Measurements from ENCODE around the gene SOX13. TPM values are rescaled to one million over a fixed set of nuclear protein-coding genes. Genes with fewer than 3 reads are reported as not detected.
A peak's percentile ranks its signal among the peaks of the same experiment; 100 is the strongest.

SOX13 gene
- total RNA-seq, 1 donor from 2014 or later, result 4.7 TPM

- no peaks in the 10 kb centered on the region for H3K9me3 ChIP-seq (ENCODE audit: control insufficient read depth in 3 of 3, low read length in 3 of 3)
- no peak overlapping the region for H3K27ac ChIP-seq (ENCODE audit: low read depth, low read length)
- H3K4me1 ChIP-seq (ENCODE audit: control insufficient read depth in 3 of 3, insufficient read depth in 3 of 3, low read length in 3 of 3), result peaks cover 21 to 40% (median 31%) of the 10 kb centered on the region in 3 donors
- no peak overlapping the region for H3K4me3 ChIP-seq (ENCODE audit: low read length in 3 of 3)
- H3K36me3 ChIP-seq (ENCODE audit: control insufficient read depth in 3 of 3, insufficient read depth in 3 of 3, low read length in 3 of 3), result peaks cover 20 to 27% (median 25%) of the 10 kb centered on the region in 3 donors
- no peak overlapping the region for H3K9ac ChIP-seq (ENCODE audit: low read depth in 1 of 3, low read length in 3 of 3)
- H3K27me3 ChIP-seq (ENCODE audit: control insufficient read depth in 3 of 3, insufficient read depth in 3 of 3, low read length in 3 of 3), result no peaks in the 10 kb centered on the region
These were observed 54.8 kb downstream of the SOX13 start for GRCh38 chr1:204127597-204128242.

- Histone ChIP-seq H3K9me3 (ENCODE audit: control insufficient read depth in 3 of 3, low read length in 3 of 3) (no peaks in the 10 kb centered on the region), H3K4me1 (ENCODE audit: control insufficient read depth in 3 of 3, insufficient read depth in 3 of 3, low read length in 3 of 3) (peaks cover 21 to 38% (median 31%) of the 10 kb centered on the region in 3 donors), H3K9ac (ENCODE audit: low read depth in 1 of 3, low read length in 3 of 3) (no peak overlapping the region), H3K27me3 (ENCODE audit: control insufficient read depth in 3 of 3, insufficient read depth in 3 of 3, low read length in 3 of 3) (no peaks in the 10 kb centered on the region), H3K36me3 (ENCODE audit: control insufficient read depth in 3 of 3, insufficient read depth in 3 of 3, low read length in 3 of 3) (peaks cover 12 to 20% (median 18%) of the 10 kb centered on the region in 3 donors), H3K27ac (ENCODE audit: low read depth, low read length) (no peak overlapping the region), H3K4me3 (ENCODE audit: low read length in 3 of 3) (no peak overlapping the region)
These were observed 55.6 kb downstream of the SOX13 start for GRCh38 chr1:204128464-204128963.

DNA sequence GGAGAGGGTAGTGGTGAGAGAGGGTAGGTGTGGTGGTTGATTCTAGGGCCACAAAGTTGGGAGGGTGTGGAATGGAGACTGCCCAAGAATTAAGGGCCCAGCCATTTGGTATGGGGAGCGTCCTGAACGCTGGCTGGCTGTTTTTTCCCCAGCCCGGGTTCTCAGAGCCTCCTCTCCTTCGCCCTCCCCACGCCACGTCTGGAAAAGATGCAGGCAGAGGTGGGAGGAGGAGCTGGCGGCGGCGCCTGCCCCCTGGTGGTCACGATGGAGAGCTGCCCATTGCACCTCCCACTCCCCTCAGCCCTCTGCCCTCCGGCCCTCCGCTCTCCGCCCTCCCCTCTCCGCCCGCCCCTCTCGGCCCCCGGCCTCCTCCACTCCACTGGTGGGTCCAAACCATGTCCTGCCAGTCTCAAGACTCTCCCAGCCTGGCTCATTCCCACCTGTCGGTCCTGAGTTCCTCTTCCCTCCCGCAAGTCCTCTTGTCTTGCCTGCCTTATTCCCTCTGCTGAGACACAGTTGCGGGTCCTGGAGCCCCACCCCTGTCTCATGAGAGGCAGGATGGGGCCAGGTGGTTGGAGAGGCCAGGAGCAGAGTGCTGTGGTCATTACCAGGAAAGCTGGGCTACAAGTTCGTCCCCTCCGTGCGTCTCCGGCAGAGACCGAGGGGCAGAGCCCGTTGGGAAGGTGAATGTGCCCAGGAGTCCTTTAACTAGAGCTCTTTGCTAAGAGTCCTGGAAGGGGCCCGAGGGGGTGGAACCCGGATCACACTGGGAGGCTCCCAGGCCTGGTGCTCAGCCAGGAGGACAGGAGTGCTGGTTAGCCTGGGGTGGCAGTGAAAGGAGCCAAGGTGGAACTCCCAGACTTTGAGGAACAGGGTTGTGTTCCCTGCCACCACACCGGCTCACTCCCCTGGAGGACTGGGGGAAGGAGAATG, 56.3 kb downstream of the SOX13 start:
- Histone ChIP-seq H3K4me1 (ENCODE audit: control insufficient read depth in 3 of 3, insufficient read depth in 3 of 3, low read length in 3 of 3) (peaks cover 21 to 38% (median 31%) of the 10 kb centered on the region in 3 donors), H3K27ac (ENCODE audit: low read depth, low read length) (no peak overlapping the region), H3K9ac (ENCODE audit: low read depth in 1 of 3, low read length in 3 of 3) (peak overlapping the region; percentile 64 to 82 (median 74)), H3K4me3 (ENCODE audit: low read length in 3 of 3) (peak overlapping the region; percentile 58 to 66 (median 64)), H3K27me3 (ENCODE audit: control insufficient read depth in 3 of 3, insufficient read depth in 3 of 3, low read length in 3 of 3) (no peaks in the 10 kb centered on the region), H3K36me3 (ENCODE audit: control insufficient read depth in 3 of 3, insufficient read depth in 3 of 3, low read length in 3 of 3) (peaks cover 7 to 17% (median 14%) of the 10 kb centered on the region in 3 donors), H3K9me3 (ENCODE audit: control insufficient read depth in 3 of 3, low read length in 3 of 3) (no peaks in the 10 kb centered on the region)

- Histone ChIP-seq H3K27me3 (ENCODE audit: control insufficient read depth in 3 of 3, insufficient read depth in 3 of 3, low read length in 3 of 3) (no peaks in the 10 kb centered on the region), H3K9me3 (ENCODE audit: control insufficient read depth in 3 of 3, low read length in 3 of 3) (no peaks in the 10 kb centered on the region), H3K4me1 (ENCODE audit: control insufficient read depth in 3 of 3, insufficient read depth in 3 of 3, low read length in 3 of 3) (peaks cover 21 to 38% (median 31%) of the 10 kb centered on the region in 3 donors), H3K36me3 (ENCODE audit: control insufficient read depth in 3 of 3, insufficient read depth in 3 of 3, low read length in 3 of 3) (peaks cover 0 to 14% (median 12%) of the 10 kb centered on the region in 3 donors), H3K9ac (ENCODE audit: low read depth in 1 of 3, low read length in 3 of 3) (no peak overlapping the region), H3K4me3 (ENCODE audit: low read length in 3 of 3) (no peak overlapping the region), H3K27ac (ENCODE audit: low read depth, low read length) (no peak overlapping the region)
These were observed 57.3 kb downstream of the SOX13 start for GRCh38 chr1:204130178-204130577.

DNA sequence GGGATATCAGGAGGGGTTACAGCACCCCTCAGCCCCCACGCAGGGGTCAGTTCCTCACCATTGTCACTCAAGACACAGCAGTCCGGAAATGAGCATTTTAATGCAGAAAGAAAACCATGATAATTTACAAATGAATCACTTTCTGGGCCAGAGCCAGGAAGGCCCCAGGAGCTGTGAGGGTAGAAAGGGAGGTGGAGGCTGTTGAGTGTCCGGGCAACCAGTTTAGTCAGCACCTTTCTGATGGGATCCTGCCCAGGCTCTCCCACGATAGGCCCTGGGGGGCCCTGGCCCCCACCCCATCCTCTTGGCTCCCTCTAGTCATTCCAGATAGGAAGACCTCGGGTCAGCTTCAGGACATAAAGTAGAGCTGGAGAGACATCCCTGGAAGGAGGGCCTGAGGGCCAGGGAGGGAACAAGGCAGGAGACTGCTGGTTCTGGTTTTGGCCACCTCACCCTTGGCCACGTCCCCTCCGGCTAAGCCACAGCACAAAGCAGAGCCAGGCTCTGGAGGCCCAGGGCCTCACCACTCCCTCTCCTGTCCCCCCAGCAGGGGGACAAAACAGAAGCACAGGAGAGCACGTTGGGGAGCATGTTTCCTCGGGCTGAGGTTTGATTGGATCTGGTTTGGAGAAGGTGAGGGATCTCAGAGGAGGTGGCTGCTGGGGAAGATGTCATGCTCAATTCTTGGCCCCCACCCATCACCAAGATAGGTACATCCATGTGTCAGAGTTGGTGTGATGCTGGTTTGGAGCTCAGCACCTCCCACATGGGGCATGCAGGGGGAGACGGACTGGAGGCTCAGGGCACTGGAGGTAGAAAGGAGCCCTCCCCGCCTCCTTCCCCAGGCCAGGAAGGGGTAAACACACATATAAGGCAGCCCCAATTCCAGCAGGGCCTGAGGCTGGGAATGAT, 58.3 kb downstream of the SOX13 start:
- no peaks in the 10 kb centered on the region for H3K9me3 ChIP-seq (ENCODE audit: control insufficient read depth in 3 of 3, low read length in 3 of 3)
- no peak overlapping the region for H3K9ac ChIP-seq (ENCODE audit: low read depth in 1 of 3, low read length in 3 of 3)
- H3K4me3 ChIP-seq (ENCODE audit: low read length in 3 of 3), result no peak overlapping the region
- H3K4me1 ChIP-seq (ENCODE audit: control insufficient read depth in 3 of 3, insufficient read depth in 3 of 3, low read length in 3 of 3), result peaks cover 18 to 33% (median 29%) of the 10 kb centered on the region in 3 donors
- H3K27ac ChIP-seq (ENCODE audit: low read depth, low read length), result peak overlapping the region; percentile 25
- H3K27me3 ChIP-seq (ENCODE audit: control insufficient read depth in 3 of 3, insufficient read depth in 3 of 3, low read length in 3 of 3), result no peaks in the 10 kb centered on the region
- H3K36me3 ChIP-seq (ENCODE audit: control insufficient read depth in 3 of 3, insufficient read depth in 3 of 3, low read length in 3 of 3), result peaks cover 0 to 5% (median 5%) of the 10 kb centered on the region in 3 donors

- H3K4me1 ChIP-seq (ENCODE audit: control insufficient read depth in 3 of 3, insufficient read depth in 3 of 3, low read length in 3 of 3), result peaks cover 12 to 26% (median 22%) of the 10 kb centered on the region in 3 donors
- no peak overlapping the region for H3K27ac ChIP-seq (ENCODE audit: low read depth, low read length)
- no peak overlapping the region for H3K4me3 ChIP-seq (ENCODE audit: low read length in 3 of 3)
- H3K9me3 ChIP-seq (ENCODE audit: control insufficient read depth in 3 of 3, low read length in 3 of 3), result no peaks in the 10 kb centered on the region
- peaks cover 0 to 2% (median 0%) of the 10 kb centered on the region in 3 donors for H3K36me3 ChIP-seq (ENCODE audit: control insufficient read depth in 3 of 3, insufficient read depth in 3 of 3, low read length in 3 of 3)
- no peaks in the 10 kb centered on the region for H3K27me3 ChIP-seq (ENCODE audit: control insufficient read depth in 3 of 3, insufficient read depth in 3 of 3, low read length in 3 of 3)
- no peak overlapping the region for H3K9ac ChIP-seq (ENCODE audit: low read depth in 1 of 3, low read length in 3 of 3)
These were observed 59.1 kb downstream of the SOX13 start for GRCh38 chr1:204131978-204132377.

GRCh38 chr1:204132718-204133117, 59.8 kb downstream of the SOX13 start:
- H3K9ac ChIP-seq (ENCODE audit: low read depth in 1 of 3, low read length in 3 of 3), result no peak overlapping the region
- no peaks in the 10 kb centered on the region for H3K9me3 ChIP-seq (ENCODE audit: control insufficient read depth in 3 of 3, low read length in 3 of 3)
- H3K4me3 ChIP-seq (ENCODE audit: low read length in 3 of 3), result no peak overlapping the region
- no peaks in the 10 kb centered on the region for H3K27me3 ChIP-seq (ENCODE audit: control insufficient read depth in 3 of 3, insufficient read depth in 3 of 3, low read length in 3 of 3)
- H3K27ac ChIP-seq (ENCODE audit: low read depth, low read length), result no peak overlapping the region
- H3K4me1 ChIP-seq (ENCODE audit: control insufficient read depth in 3 of 3, insufficient read depth in 3 of 3, low read length in 3 of 3), result peaks cover 8 to 21% (median 18%) of the 10 kb centered on the region in 3 donors
- H3K36me3 ChIP-seq (ENCODE audit: control insufficient read depth in 3 of 3, insufficient read depth in 3 of 3, low read length in 3 of 3), result peaks cover 0 to 2% (median 0%) of the 10 kb centered on the region in 3 donors

- H3K4me1 ChIP-seq (ENCODE audit: control insufficient read depth in 3 of 3, insufficient read depth in 3 of 3, low read length in 3 of 3), result peaks cover 6 to 16% (median 12%) of the 10 kb centered on the region in 3 donors
- H3K9ac ChIP-seq (ENCODE audit: low read depth in 1 of 3, low read length in 3 of 3), result no peak overlapping the region
- no peak overlapping the region for H3K27ac ChIP-seq (ENCODE audit: low read depth, low read length)
- H3K9me3 ChIP-seq (ENCODE audit: control insufficient read depth in 3 of 3, low read length in 3 of 3), result no peaks in the 10 kb centered on the region
- peaks cover 0 to 3% (median 0%) of the 10 kb centered on the region in 3 donors for H3K36me3 ChIP-seq (ENCODE audit: control insufficient read depth in 3 of 3, insufficient read depth in 3 of 3, low read length in 3 of 3)
- no peaks in the 10 kb centered on the region for H3K27me3 ChIP-seq (ENCODE audit: control insufficient read depth in 3 of 3, insufficient read depth in 3 of 3, low read length in 3 of 3)
- no peak overlapping the region for H3K4me3 ChIP-seq (ENCODE audit: low read length in 3 of 3)
These were observed 61.2 kb downstream of the SOX13 start for GRCh38 chr1:204134103-204134502.

DNA sequence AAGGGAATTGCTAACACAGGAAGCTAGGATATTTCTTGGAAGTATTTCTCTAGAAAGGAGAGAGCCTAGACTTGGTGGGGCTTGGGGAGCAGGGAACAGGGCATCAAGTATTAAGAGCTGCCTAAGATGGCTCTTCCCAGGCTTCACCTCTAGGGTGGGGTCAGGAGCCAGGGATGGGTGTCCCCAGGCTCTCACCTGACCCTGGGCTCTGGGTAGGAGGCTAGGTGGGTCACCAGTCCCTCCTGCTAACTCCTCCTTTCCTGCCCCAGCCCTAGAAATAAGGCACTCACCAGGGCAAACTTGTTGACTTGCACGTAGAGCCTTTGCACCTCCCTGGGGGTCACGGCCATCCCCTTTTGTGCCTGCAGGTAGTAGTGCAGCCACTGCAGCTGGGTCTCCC, 63.9 kb downstream of the SOX13 start:
- no peak overlapping the region for H3K27ac ChIP-seq (ENCODE audit: low read depth, low read length)
- no peaks in the 10 kb centered on the region for H3K9me3 ChIP-seq (ENCODE audit: control insufficient read depth in 3 of 3, low read length in 3 of 3)
- H3K9ac ChIP-seq (ENCODE audit: low read depth in 1 of 3, low read length in 3 of 3), result no peak overlapping the region
- H3K27me3 ChIP-seq (ENCODE audit: control insufficient read depth in 3 of 3, insufficient read depth in 3 of 3, low read length in 3 of 3), result peaks cover 0 to 3% (median 2%) of the 10 kb centered on the region in 3 donors
- no peak overlapping the region for H3K4me3 ChIP-seq (ENCODE audit: low read length in 3 of 3)
- H3K36me3 ChIP-seq (ENCODE audit: control insufficient read depth in 3 of 3, insufficient read depth in 3 of 3, low read length in 3 of 3), result peaks cover 0 to 3% (median 0%) of the 10 kb centered on the region in 3 donors
- peaks cover 0 to 3% (median 3%) of the 10 kb centered on the region in 3 donors for H3K4me1 ChIP-seq (ENCODE audit: control insufficient read depth in 3 of 3, insufficient read depth in 3 of 3, low read length in 3 of 3)

Data from skeletal muscle tissue (tissue), 4 donors.